GM13977 (cell line): Measurements from ENCODE around the gene OR5H2.

Experiments
- DNase-seq: peaks from one replicate; pipeline ENCODE4 v3.0.0; 2012; ENCODE audit warnings: low spot score
- CTCF ChIP-seq: IDR thresholded peaks from 2 replicates; pipeline ENCODE4 v1.5.1; 2012; ENCODE audit warnings: mild to moderate bottlenecking, control low read depth; ENCODE audit not compliant: insufficient read depth; ENCODE audit errors: extremely low read depth, missing control alignments
- in situ Hi-C: fragments of 300-500 bp; cut with MboI; formaldehyde crosslinking; loops from one replicate; pipeline ENCODE4 v1.12.0; 2022; ENCODE audit warnings: low sequenced_read_pairs, low pct_unique_long_range_greater_than_20kb, mixed read lengths, inconsistent platforms; ENCODE audit not compliant: unreplicated experiment

Gene OR5H2

GRCh38 chr3:98291332-98291957 is 9.1 kb downstream of the OR5H2 start:
- in situ Hi-C loops: no loop called here
- no peak for TF ChIP-seq CTCF
- no peak for DNase-seq

- in situ Hi-C loops: loop anchor here (10.0 kb wide), 1 partner anchor 277 kb away; no protein-coding TSS in a partner anchor
- TF ChIP-seq CTCF: no peak
- DNase-seq: no peak
These were observed 39.8 kb downstream of the OR5H2 start for GRCh38 chr3:98322101-98322500.

- in situ Hi-C loops: loop anchor here (10.0 kb wide), 1 partner anchor 278 kb away; no protein-coding TSS in a partner anchor
- TF ChIP-seq CTCF: no peak
- DNase-seq: no peak
These were observed 40.4 kb downstream of the OR5H2 start for GRCh38 chr3:98322686-98323085.

- in situ Hi-C loops: loop anchor here (10.0 kb wide), 1 partner anchor 279 kb away; no protein-coding TSS in a partner anchor
- no peak for DNase-seq
- no peak for TF ChIP-seq CTCF
These were observed 41.1 kb downstream of the OR5H2 start for GRCh38 chr3:98323425-98323824.

- no peak for TF ChIP-seq CTCF
- in situ Hi-C loops: loop anchor here (10.0 to 25.0 kb wide), 3 partner anchors 280 to 538 kb away; no protein-coding TSS in a partner anchor
- no peak for DNase-seq
These were observed 42.8 kb downstream of the OR5H2 start for GRCh38 chr3:98325055-98325454.

- no peak for TF ChIP-seq CTCF
- in situ Hi-C loops: loop anchor here (10.0 to 25.0 kb wide), 3 partner anchors 281 to 539 kb away; no protein-coding TSS in a partner anchor
These were observed 44.0 kb downstream of the OR5H2 start for GRCh38 chr3:98326105-98326893.

More at GRCh38 chr3:98326105-98326893, 44.0 kb downstream of the OR5H2 start:
- DNase-seq: no peak
